Heart left ventricle (tissue), 13 donors: Measurements from ENCODE around the gene NECTIN2.

Experiments
- CTCF ChIP-seq, 12 donors: fragments of 200-600 bp; sonication (generic) in 4 of 12; IDR thresholded peaks; one replicate each; pipeline versions ENCODE4 v1.5.0 to v1.8.0; 2018 to 2022; ENCODE audit warnings: antibody characterized with exemption in 12 of 12, mild to moderate bottlenecking in 5 of 12
- POLR2A ChIP-seq, 2 donors: fragments of 450-650 bp; IDR thresholded peaks; one replicate each; pipeline ENCODE4 v1.6.1; 2017; ENCODE audit warnings: antibody characterized with exemption in 2 of 2, mild to moderate bottlenecking in 2 of 2, moderate library complexity in 2 of 2
- donor health status: ischemic (EF 13 %, LVEDD 7.1; RV severe dilation, severe dysfunction).
- donor health status: DM: no; HTN: yes; CAD: no.
- donor health status: DM: no; HTN: no; CAD: no.
- donor health status: ischemic (EF 25% LVEDD 6.9; RV normal size, moderate dysfunction).
- donor health status: ischemic (EF 25% LVEDD 5.7; RV mildly dilated, moderate dysfunction).
- donor health status: ischemic (EF 35%, LVEDD 5.7; RV mildly dilated, moderate dysfunction).
- donor health status: nonischemic (EF 11% LVEDD 7.7; RV severe dilation, severe dysfunction).
- donor health status: DM: yes; HTN: yes; CAD: no.
- donor health status: PGD.
- donor health status: ischemic (EF 29% LVEDD 5.4; RV normal size, mild dysfunction).
- donor health status: nonischemic (EF 23%, LVEDD 6.1; RV moderate dilation, normal function).

GRCh38 chr19:44886141-44886540, 40.0 kb downstream of the NECTIN2 start:
- TF ChIP-seq CTCF (IDR thresholded peaks at IDR 0.05) (no peak), POLR2A (IDR thresholded peaks at IDR 0.05) (no peak)
